Osteoblast (primary cell): Measurements from ENCODE around the gene SLC9A3. TPM values are rescaled to one million over a fixed set of nuclear protein-coding genes. Genes with fewer than 3 reads are reported as not detected.

Experiments
- DNase-seq: peaks from one replicate; pipeline ENCODE4 v3.0.0; 2011; ENCODE audit warnings: low spot score, mixed read lengths; ENCODE audit not compliant: insufficient read length; ENCODE audit errors: missing footprints
- H2AFZ ChIP-seq: 2 replicates; pipeline ENCODE4 v1.6.0; 2011; ENCODE audit warnings: mild to moderate bottlenecking, low read length
- H3K27ac ChIP-seq: 2 replicates; pipeline ENCODE4 v1.5.1; 2011; ENCODE audit warnings: mild to moderate bottlenecking, low read depth, low read length, moderate library complexity
- H3K27me3 ChIP-seq: 2 replicates; pipeline ENCODE4 v1.6.0; 2012; ENCODE audit warnings: mild to moderate bottlenecking, control low read depth, inconsistent platforms, low read length, moderate library complexity; ENCODE audit not compliant: insufficient read depth
- H3K36me3 ChIP-seq: 2 replicates; pipeline ENCODE4 v1.5.1; 2011; ENCODE audit warnings: mild to moderate bottlenecking, low read length, control low read depth, moderate library complexity; ENCODE audit not compliant: insufficient read depth
- H3K4me1 ChIP-seq: 2 replicates; pipeline ENCODE4 v1.5.1; 2011; ENCODE audit warnings: mild to moderate bottlenecking, low read length, control low read depth, moderate library complexity; ENCODE audit not compliant: insufficient read depth
- H3K4me2 ChIP-seq: 2 replicates; pipeline ENCODE4 v1.6.0; 2011; ENCODE audit warnings: mild to moderate bottlenecking, low read length; ENCODE audit not compliant: insufficient read depth
- H3K4me3 ChIP-seq: fragments of 200-600 bp; sonication (generic); 3 replicates; pipeline ENCODE4 v1.5.1; 2012; ENCODE audit warnings: mild to moderate bottlenecking, low read length, inconsistent platforms; ENCODE audit not compliant: insufficient read depth
- H3K79me2 ChIP-seq: 2 replicates; pipeline ENCODE4 v1.6.0; 2012; ENCODE audit warnings: mild to moderate bottlenecking, low read length, control low read depth, inconsistent platforms; ENCODE audit not compliant: insufficient read depth
- H3K9me3 ChIP-seq: 2 replicates; pipeline ENCODE4 v1.5.1; 2011; ENCODE audit warnings: low read depth, low read length, control low read depth
- H4K20me1 ChIP-seq: 2 replicates; pipeline ENCODE4 v1.6.0; 2012; ENCODE audit warnings: mild to moderate bottlenecking, low read length, control low read depth; ENCODE audit not compliant: insufficient read depth
- CTCF ChIP-seq: IDR thresholded peaks from 2 replicates; pipeline ENCODE4 v1.5.1; 2011; ENCODE audit warnings: mild to moderate bottlenecking, low read depth, low read length, moderate library complexity; ENCODE audit errors: extremely low read depth
- total RNA-seq: library from RNA; depleted of rRNA; stranded (reverse); fragments of >200 nt; gene quantifications from 2 replicates; pipeline ENCODE4 v1.2.3, GENCODE V29; 2012

SLC9A3 gene
- total RNA-seq, 1 donor: 1.4 TPM

GRCh38 chr5:435156-435790 is 89.0 kb downstream of the SLC9A3 start:
- H2AFZ ChIP-seq: no peak overlapping the region
- no peaks in the 10 kb centered on the region for H3K9me3 ChIP-seq
- no peaks in the 10 kb centered on the region for H3K79me2 ChIP-seq
- TF ChIP-seq CTCF: no peak
- peaks cover 53% of the 10 kb centered on the region for H3K36me3 ChIP-seq
- H3K27me3 ChIP-seq: no peaks in the 10 kb centered on the region
- no peak overlapping the region for H3K4me3 ChIP-seq
- H3K4me2 ChIP-seq: no peak overlapping the region
- H3K27ac ChIP-seq: no peak overlapping the region
- peak; percentile 71 for DNase-seq
- H3K4me1 ChIP-seq: peaks cover 6% of the 10 kb centered on the region
- no peaks in the 10 kb centered on the region for H4K20me1 ChIP-seq

GRCh38 chr5:434443-435146 is 89.7 kb downstream of the SLC9A3 start:
- peak; percentile 21 for DNase-seq
- Histone ChIP-seq H3K4me2 (no peak overlapping the region), H3K36me3 (peaks cover 59% of the 10 kb centered on the region), H3K4me1 (peaks cover 12% of the 10 kb centered on the region), H3K27me3 (no peaks in the 10 kb centered on the region), H3K9me3 (no peaks in the 10 kb centered on the region), H4K20me1 (no peaks in the 10 kb centered on the region), H3K4me3 (no peak overlapping the region), H3K79me2 (no peaks in the 10 kb centered on the region), H2AFZ (no peak overlapping the region), H3K27ac (no peak overlapping the region)
- TF ChIP-seq CTCF: no peak

GRCh38 chr5:433836-434235 is 90.4 kb downstream of the SLC9A3 start:
- no peaks in the 10 kb centered on the region for H3K27me3 ChIP-seq
- no peaks in the 10 kb centered on the region for H3K79me2 ChIP-seq
- H3K36me3 ChIP-seq: peaks cover 66% of the 10 kb centered on the region
- TF ChIP-seq CTCF: no peak
- peak; percentile 85 for DNase-seq
- no peaks in the 10 kb centered on the region for H3K9me3 ChIP-seq
- H3K4me2 ChIP-seq: no peak overlapping the region
- H3K4me1 ChIP-seq: peaks cover 12% of the 10 kb centered on the region
- no peak overlapping the region for H3K27ac ChIP-seq
- H4K20me1 ChIP-seq: no peaks in the 10 kb centered on the region
- no peak overlapping the region for H3K4me3 ChIP-seq
- no peak overlapping the region for H2AFZ ChIP-seq
